ENCODE data around the gene IER3. TPM values are rescaled to one million over a fixed set of nuclear protein-coding genes. Genes with fewer than 3 reads are reported as not detected.

Gene IER3
- total and polyA plus RNA-seq, 9 of the 15 experiments (the other 6 are each of a cell fraction or from before 2014, with no cell fraction given): 1.5 to 30.0 (median 11.5) TPM

- TF ChIP-seq ZNF212 (CRISPR knock-in tag; IDR thresholded peaks at IDR 0.05) (no peak), ZNF3 (CRISPR knock-in tag; IDR thresholded peaks at IDR 0.05) (0 out of 2 replicates have a peak, but pooled peaks have one; percentile 28), ZNF239 (CRISPR knock-in tag; IDR thresholded peaks at IDR 0.05) (peak; percentile 37; the same call in 1 of the 2 replicates), BCLAF1 (IDR thresholded peaks at IDR 0.05; ENCODE audit: borderline replicate concordance in 1 of 2, control insufficient read depth in 1 of 2, low read depth in 2 of 2, low read length in 1 of 2) (no peak), ZNF436 (CRISPR knock-in tag; IDR thresholded peaks at IDR 0.05) (no peak), NFATC3 (IDR thresholded peaks at IDR 0.05) (no peak), MECOM (CRISPR knock-in tag; IDR thresholded peaks at IDR 0.05) (no peak; the same call in 1 of the 2 replicates), SP1 (CRISPR knock-in tag; IDR thresholded peaks at IDR 0.05) (no peak), SMARCA5 (IDR thresholded peaks at IDR 0.05) (0 out of 2 replicates have a peak, but pooled peaks have one; percentile 21), KLF1 (tag; IDR thresholded peaks at IDR 0.05) (peak; percentile 48; the same call in 1 of the 2 replicates), TCF7 (IDR thresholded peaks at IDR 0.05; ENCODE audit: borderline replicate concordance) (peak; percentile 71; the same call in 1 of the 2 replicates), CBX1 (IDR thresholded peaks at IDR 0.05; ENCODE audit: low read depth) (no peak), STAG1 (CRISPR knock-in tag; IDR thresholded peaks at IDR 0.05; ENCODE audit: borderline replicate concordance) (no peak), RBM34 (IDR thresholded peaks at IDR 0.05; ENCODE audit: borderline replicate concordance, insufficient read depth, low read length) (no peak), ZFPM2 (CRISPR knock-in tag; IDR thresholded peaks at IDR 0.05) (peak; percentile 91), ZNF143 (CRISPR knock-in tag; IDR thresholded peaks at IDR 0.05) (no peak), PHF8 (IDR thresholded peaks at IDR 0.05; ENCODE audit: borderline replicate concordance, low read length) (no peak; the same call in 1 of the 2 replicates), NR2F6 (CRISPR knock-in tag; IDR thresholded peaks at IDR 0.05) (no peak), NR2C2 (CRISPR knock-in tag; IDR thresholded peaks at IDR 0.05) (no peak), NR2C2 (tag; IDR thresholded peaks at IDR 0.05) (peak; percentile 85), L3MBTL2 (IDR thresholded peaks at IDR 0.05) (peak; percentile 60), LEF1 (IDR thresholded peaks at IDR 0.05) (peak; percentile 97)
- TF ChIP-seq, protein P1, sequence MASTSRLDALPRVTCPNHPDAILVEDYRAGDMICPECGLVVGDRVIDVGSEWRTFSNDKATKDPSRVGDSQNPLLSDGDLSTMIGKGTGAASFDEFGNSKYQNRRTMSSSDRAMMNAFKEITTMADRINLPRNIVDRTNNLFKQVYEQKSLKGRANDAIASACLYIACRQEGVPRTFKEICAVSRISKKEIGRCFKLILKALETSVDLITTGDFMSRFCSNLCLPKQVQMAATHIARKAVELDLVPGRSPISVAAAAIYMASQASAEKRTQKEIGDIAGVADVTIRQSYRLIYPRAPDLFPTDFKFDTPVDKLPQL (IDR thresholded peaks at IDR 0.05; ENCODE audit: extremely low read depth, insufficient read length): no peak
- TF ChIP-seq, protein P2, sequence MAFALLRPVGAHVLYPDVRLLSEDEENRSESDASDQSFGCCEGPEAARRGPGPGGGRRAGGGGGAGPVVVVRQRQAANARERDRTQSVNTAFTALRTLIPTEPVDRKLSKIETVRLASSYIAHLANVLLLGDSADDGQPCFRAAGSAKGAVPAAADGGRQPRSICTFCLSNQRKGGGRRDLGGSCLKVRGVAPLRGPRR (CRISPR knock-in tag; IDR thresholded peaks at IDR 0.05): no peak
- TF ChIP-seq, protein P3, sequence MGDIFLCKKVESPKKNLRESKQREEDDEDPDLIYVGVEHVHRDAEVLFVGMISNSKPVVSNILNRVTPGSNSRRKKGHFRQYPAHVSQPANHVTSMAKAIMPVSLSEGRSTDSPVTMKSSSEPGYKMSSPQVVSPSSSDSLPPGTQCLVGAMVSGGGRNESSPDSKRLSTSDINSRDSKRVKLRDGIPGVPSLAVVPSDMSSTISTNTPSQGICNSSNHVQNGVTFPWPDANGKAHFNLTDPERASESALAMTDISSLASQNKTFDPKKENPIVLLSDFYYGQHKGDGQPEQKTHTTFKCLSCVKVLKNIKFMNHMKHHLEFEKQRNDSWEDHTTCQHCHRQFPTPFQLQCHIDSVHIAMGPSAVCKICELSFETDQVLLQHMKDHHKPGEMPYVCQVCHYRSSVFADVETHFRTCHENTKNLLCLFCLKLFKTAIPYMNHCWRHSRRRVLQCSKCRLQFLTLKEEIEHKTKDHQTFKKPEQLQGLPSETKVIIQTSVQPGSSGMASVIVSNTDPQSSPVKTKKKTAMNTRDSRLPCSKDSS (IDR thresholded peaks at IDR 0.05; ENCODE audit: low read depth, partially characterized antibody): no peak
These were observed 24.9 kb upstream of the IER3 start (continued) for GRCh38 chr6:30769088-30769852.
